Common myeloid progenitor, CD34-positive (primary cell): ENCODE measurements around the gene NKG7. TPM values are rescaled to one million over a fixed set of nuclear protein-coding genes. Genes with fewer than 3 reads are reported as not detected.
"Not testable (repeated sequence)": the region's sequence is repeated elsewhere in the genome, so short reads cannot be mapped to it uniquely, and the experiment has no call there.

Experiments
- CTCF ChIA-PET: fragments of 350-600 bp; sonication (Branson Sonifier 250); formaldehyde crosslinking; loops from one replicate; lab custom pipeline; 2021; ENCODE audit warnings: antibody characterized with exemption; lab: Charles Lee
- POLR2A ChIA-PET: fragments of 350-600 bp; sonication (Branson Sonifier 250); formaldehyde crosslinking; loops from one replicate; lab custom pipeline; 2021; ENCODE audit warnings: antibody characterized with exemption; lab: Charles Lee
- DNase-seq, 3 donors: peaks; one replicate each; pipeline versions ENCODE4 v3.0.0 to v3.0.0-alpha.2; 2013
- H3K27ac ChIP-seq, 2 experiments: 1 replicate in 1 of 2; 2 replicates in 1 of 2; pipeline ENCODE4 v1.7.0; 2013; ENCODE audit warnings: inconsistent platforms in 2 of 2, low read length in 2 of 2, mild to moderate bottlenecking in 2 of 2, low read depth in 1 of 2, moderate library complexity in 1 of 2; ENCODE audit not compliant: severe bottlenecking in 2 of 2, insufficient read depth in 1 of 2, poor library complexity in 1 of 2
- H3K27me3 ChIP-seq, 5 experiments: replicated peaks in 2 of 5; 1 replicate in 3 of 5; 2 replicates in 2 of 5; pipeline versions ENCODE4 v1.6.1 to v1.7.0; 2013; ENCODE audit warnings: low read length in 4 of 5, mild to moderate bottlenecking in 2 of 5, moderate library complexity in 2 of 5, inconsistent platforms in 1 of 5; ENCODE audit not compliant: insufficient read depth in 5 of 5, control insufficient read depth in 4 of 5
- H3K36me3 ChIP-seq, 4 experiments: 1 replicate in 2 of 4; 2 replicates in 2 of 4; pipeline versions ENCODE4 v1.6.1 to v1.7.0; 2013; ENCODE audit warnings: low read length in 3 of 4, control low read depth in 1 of 4, mild to moderate bottlenecking in 1 of 4; ENCODE audit not compliant: control insufficient read depth in 4 of 4, insufficient read depth in 4 of 4
- H3K4me1 ChIP-seq, 4 experiments: 1 replicate in 3 of 4; 2 replicates in 1 of 4; pipeline versions ENCODE4 v1.6.1 to v1.7.1; 2013; ENCODE audit warnings: low read length in 3 of 4, mild to moderate bottlenecking in 3 of 4, control low read depth in 1 of 4, inconsistent platforms in 1 of 4, moderate library complexity in 1 of 4; ENCODE audit not compliant: control insufficient read depth in 4 of 4, insufficient read depth in 4 of 4; ENCODE audit errors: control extremely low read depth in 1 of 4
- H3K4me3 ChIP-seq, 7 experiments: 1 replicate in 4 of 7; 2 replicates in 3 of 7; pipeline versions ENCODE4 v1.5.1 to v1.7.0; 2013; ENCODE audit warnings: mild to moderate bottlenecking in 7 of 7, low read length in 6 of 7, moderate library complexity in 6 of 7, inconsistent platforms in 2 of 7, low read depth in 2 of 7, control low read depth in 1 of 7; ENCODE audit not compliant: insufficient read depth in 4 of 7, control insufficient read depth in 1 of 7; ENCODE audit errors: extremely low read depth in 1 of 7
- H3K9me3 ChIP-seq, 5 experiments: 1 replicate in 4 of 5; 2 replicates in 1 of 5; pipeline versions ENCODE4 v1.6.1 to v1.7.1; 2013; ENCODE audit warnings: low read length in 4 of 5, mild to moderate bottlenecking in 2 of 5, inconsistent platforms in 1 of 5, low read depth in 1 of 5, moderate library complexity in 1 of 5; ENCODE audit not compliant: control insufficient read depth in 4 of 5, insufficient read depth in 2 of 5; ENCODE audit errors: control extremely low read depth in 1 of 5
- WGBS: methylation state at CpG from one replicate; pipeline ENCODE4 v1.1.5; 2013; ENCODE audit not compliant: insufficient coverage; 5-methylcytosine and 5-hydroxymethylcytosine counted together
- polyA plus RNA-seq: library from polyadenylated mRNA; unstranded; fragments of 120-200 nt; gene quantifications from one replicate; pipeline ENCODE4 v1.2.1, GENCODE V29; 2013

The NKG7 gene
- polyA plus RNA-seq = 23.3 TPM

- Histone ChIP-seq H3K9me3 (no peaks in the 10 kb centered on the region), H3K36me3 (no peaks in the 10 kb centered on the region), H3K4me3 (peak within 1 kb of the TSS in 6 of 7 experiments; percentile 0 to 68 (median 37)), H3K27ac (peak within 1 kb of the TSS; percentile 19 to 52), H3K4me1 (peaks cover 6 to 94% (median 68%) of the 10 kb centered on the region in 4 experiments), H3K27me3 (no peaks in the 10 kb centered on the region)
- WGBS = 50% methylated on average over 1 of the region's 9 CpGs
- POLR2A ChIA-PET = interaction anchor here (0.8 kb wide), 1 partner anchor 36 kb away, joined by 3 read pairs; no protein-coding TSS in a partner anchor
- CTCF ChIA-PET = interaction anchor here (0.6 to 1.8 kb wide), 5 partner anchors 9 to 276 kb away, joined by 3 to 8 read pairs (median 3); no protein-coding TSS in a partner anchor
- peak; percentile 82 to 96 (median 95) for DNase-seq
Measured at GRCh38 chr19:51372649-51373504, at the start of gene NKG7. TSS of gene NKG7 (minus strand) at chr19:51372654. CDS start at chr19:51372535, 119 bp downstream.

- ChIA-PET POLR2A (interaction anchor here (1.0 kb wide), 1 partner anchor 18 kb away, joined by 7 read pairs; no protein-coding TSS in a partner anchor), CTCF (interaction anchor here (0.8 to 7.3 kb wide), 15 partner anchors 9 to 238 kb away, joined by 3 to 101 read pairs (median 5); partner anchors contain the start of gene VSIG10L)
- H3K36me3 ChIP-seq = no peaks in the 10 kb centered on the region
- H3K4me1 ChIP-seq = peaks cover 3 to 47% (median 33%) of the 10 kb centered on the region in 4 experiments
- no peak overlapping the region for H3K27ac ChIP-seq
- peaks cover 0 to 3% (median 0%) of the 10 kb centered on the region in 5 experiments for H3K27me3 ChIP-seq
- no peaks in the 10 kb centered on the region for H3K9me3 ChIP-seq
- WGBS = 6% methylated on average over 10 of the region's 19 CpGs
- peak overlapping the region in 3 of 7 experiments; percentile 33 to 48 (median 36) for H3K4me3 ChIP-seq
- DNase-seq = peak; percentile 75 to 82 (median 79)
Measured at GRCh38 chr19:51422053-51422448, 49.6 kb upstream of the NKG7 start.

GRCh38 chr19:51421229-51422052 is 49.0 kb upstream of the NKG7 start:
- peaks cover 3 to 51% (median 39%) of the 10 kb centered on the region in 4 experiments for H3K4me1 ChIP-seq
- under 1% methylated on average over 27 of the region's 39 CpGs for WGBS
- peak overlapping the region in 3 of 7 experiments; percentile 33 to 48 (median 36) for H3K4me3 ChIP-seq
- CTCF ChIA-PET = interaction anchor here (0.8 to 7.3 kb wide), 22 partner anchors 9 to 238 kb away, joined by 3 to 101 read pairs (median 4); partner anchors contain the start of genes CLDND2, NKG7 and VSIG10L
- no peaks in the 10 kb centered on the region for H3K36me3 ChIP-seq
- no peaks in the 10 kb centered on the region for H3K9me3 ChIP-seq
- no peak overlapping the region for H3K27ac ChIP-seq
- POLR2A ChIA-PET = interaction anchor here (1.0 kb wide), 1 partner anchor 19 kb away, joined by 7 read pairs; no protein-coding TSS in a partner anchor
- H3K27me3 ChIP-seq = peaks cover 0 to 2% (median 0%) of the 10 kb centered on the region in 5 experiments
- peak in 2 of 3 donors; percentile 37 to 39 for DNase-seq

- CTCF ChIA-PET = interaction anchor here (0.8 to 7.3 kb wide), 15 partner anchors 13 to 237 kb away, joined by 3 to 101 read pairs (median 4); partner anchors contain the start of genes CLDND2, NKG7 and VSIG10L
- H3K9me3 ChIP-seq, POLR2A ChIA-PET, H3K36me3 ChIP-seq, H3K27me3 ChIP-seq, H3K4me3 ChIP-seq, DNase-seq, H3K27ac ChIP-seq: not testable (repeated sequence)
- peaks cover 3 to 58% (median 42%) of the 10 kb centered on the region in 4 experiments for H3K4me1 ChIP-seq
- WGBS = 98% methylated on average over 8 of the region's 11 CpGs
Measured at GRCh38 chr19:51420511-51420910, 48.1 kb upstream of the NKG7 start.

GRCh38 chr19:51418707-51419106 is 46.3 kb upstream of the NKG7 start:
- H3K27ac ChIP-seq = no peak overlapping the region
- H3K9me3 ChIP-seq = no peaks in the 10 kb centered on the region
- peaks cover 3 to 58% (median 42%) of the 10 kb centered on the region in 4 experiments for H3K4me1 ChIP-seq
- CTCF ChIA-PET = interaction anchor here (1.0 to 7.3 kb wide), 11 partner anchors 9 to 243 kb away, joined by 3 to 101 read pairs (median 4); no protein-coding TSS in a partner anchor
- peaks cover 0 to 2% (median 0%) of the 10 kb centered on the region in 5 experiments for H3K27me3 ChIP-seq
- POLR2A ChIA-PET = no interaction called here
- WGBS = no CpG with 5 or more reads among the region's 2 CpGs
- no peak overlapping the region for H3K4me3 ChIP-seq
- peaks cover 0 to 5% (median 4%) of the 10 kb centered on the region in 4 experiments for H3K36me3 ChIP-seq
- no peak for DNase-seq

- peaks cover 3 to 58% (median 42%) of the 10 kb centered on the region in 4 experiments for H3K4me1 ChIP-seq
- H3K4me3 ChIP-seq = peak overlapping the region in 5 of 7 experiments; percentile 10 to 44 (median 39)
- WGBS = no CpG with 5 or more reads among the region's 3 CpGs
Measured at GRCh38 chr19:51417810-51418157, 45.3 kb upstream of the NKG7 start.

More at GRCh38 chr19:51417810-51418157, 45.3 kb upstream of the NKG7 start:
- Histone ChIP-seq H3K9me3 (no peaks in the 10 kb centered on the region), H3K27me3 (no peaks in the 10 kb centered on the region), H3K36me3 (peaks cover 0 to 5% (median 4%) of the 10 kb centered on the region in 4 experiments), H3K27ac (peak overlapping the region in 1 of 2 experiments; percentile 49)
- ChIA-PET CTCF (interaction anchor here (0.8 to 7.3 kb wide), 11 partner anchors 10 to 244 kb away, joined by 3 to 101 read pairs (median 6); no protein-coding TSS in a partner anchor), POLR2A (interaction anchor here (0.8 kb wide), 1 partner anchor 43 kb away, joined by 3 read pairs; no protein-coding TSS in a partner anchor)
- peak in 2 of 3 donors; percentile 29 to 66 for DNase-seq
